SU-DHL-6 (cell line): ENCODE results near the gene GSE1.

Experiments
- H2AFZ ChIP-seq: fragments of 200-600 bp; sonication (generic); 2 replicates; pipeline ENCODE4 v1.6.1; 2014; ENCODE audit warnings: low read depth, mild to moderate bottlenecking, moderate library complexity, mixed read lengths, antibody characterized with exemption, low read length; ENCODE audit not compliant: severe bottlenecking
- H3F3A ChIP-seq: fragments of 200-600 bp; shearing (Covaris generic); 2 replicates; pipeline ENCODE4 v1.6.0; 2016; ENCODE audit warnings: antibody characterized with exemption, mild to moderate bottlenecking; ENCODE audit not compliant: insufficient read depth
- H3K27ac ChIP-seq: fragments of 200-600 bp; sonication (generic); 2 replicates; pipeline ENCODE4 v1.5.1; 2016; ENCODE audit warnings: low read depth, mild to moderate bottlenecking, low read length, moderate library complexity, mixed read lengths
- H3K27me3 ChIP-seq: fragments of 200-600 bp; sonication (generic), shearing (Covaris generic); 2 replicates; pipeline ENCODE4 v1.6.0; 2014; ENCODE audit warnings: mild to moderate bottlenecking, low read length
- H3K36me3 ChIP-seq: fragments of 200-600 bp; sonication (generic); 2 replicates; pipeline ENCODE4 v1.6.1; 2014; ENCODE audit warnings: mild to moderate bottlenecking, low read length, mixed read lengths
- H3K4me2 ChIP-seq: fragments of 300-600, 200-600 bp; shearing (Covaris generic), sonication (generic); 2 replicates; pipeline ENCODE4 v1.6.0; 2014; ENCODE audit warnings: low read length, low read depth, mild to moderate bottlenecking; ENCODE audit not compliant: poor library complexity, severe bottlenecking
- H3K4me3 ChIP-seq: fragments of 200-600 bp; sonication (generic); 2 replicates; pipeline ENCODE4 v1.5.1; 2014; ENCODE audit warnings: antibody characterized with exemption, low read length, mild to moderate bottlenecking, mixed read lengths; ENCODE audit not compliant: insufficient read depth, poor library complexity, severe bottlenecking
- H3K79me2 ChIP-seq: fragments of 200-600 bp; sonication (generic); 2 replicates; pipeline ENCODE4 v1.6.1; 2014; ENCODE audit warnings: mild to moderate bottlenecking, low read length, moderate library complexity; ENCODE audit not compliant: insufficient read depth
- H3K9ac ChIP-seq: fragments of 200-600 bp; sonication (generic); 2 replicates; pipeline ENCODE4 v1.7.0; 2014; ENCODE audit warnings: mild to moderate bottlenecking, low read length
- H3K9me2 ChIP-seq: fragments of 200-600 bp; sonication (generic); replicated peaks from 2 replicates; pipeline ENCODE4 v1.6.1; 2014; ENCODE audit warnings: low read length; ENCODE audit not compliant: insufficient read depth
- H3K9me3 ChIP-seq: fragments of 200-600 bp; sonication (generic); 2 replicates; pipeline ENCODE4 v1.6.1; 2014; ENCODE audit warnings: low read length, mixed read lengths; ENCODE audit not compliant: insufficient read depth
- H4K20me1 ChIP-seq: fragments of 200-600 bp; sonication (generic); 2 replicates; pipeline ENCODE4 v1.6.1; 2014; ENCODE audit warnings: low read depth, mild to moderate bottlenecking, antibody characterized with exemption, low read length, moderate library complexity, mixed read lengths
- EZH2phosphoT487 ChIP-seq: fragments of 200-600 bp; sonication (generic), shearing (Covaris generic); conservative IDR thresholded peaks from 2 replicates; pipeline ENCODE4 v1.6.1; 2018; ENCODE audit warnings: mild to moderate bottlenecking, antibody characterized with exemption, low read length, moderate library complexity, mixed read lengths
- TF ChIP-seq, protein P1 (sequence below): fragments of 200-600 bp; sonication (generic); IDR thresholded peaks from one replicate; pipeline ENCODE4 v1.5.1; 2017; ENCODE audit warnings: antibody characterized with exemption, mild to moderate bottlenecking, low read length, moderate library complexity; ENCODE audit not compliant: insufficient read depth, poor library complexity, severe bottlenecking

Gene GSE1

GRCh38 chr16:85638695-85639409 lies 25.7 kb downstream of the GSE1 start:
- no peaks in the 10 kb centered on the region for H3K9me2 ChIP-seq
- H3K4me2 ChIP-seq, result no peak overlapping the region
- no peaks in the 10 kb centered on the region for H3F3A ChIP-seq
- H3K36me3 ChIP-seq, result no peaks in the 10 kb centered on the region
- TF ChIP-seq EZH2phosphoT487, result no peak
- TF ChIP-seq, protein P1, sequence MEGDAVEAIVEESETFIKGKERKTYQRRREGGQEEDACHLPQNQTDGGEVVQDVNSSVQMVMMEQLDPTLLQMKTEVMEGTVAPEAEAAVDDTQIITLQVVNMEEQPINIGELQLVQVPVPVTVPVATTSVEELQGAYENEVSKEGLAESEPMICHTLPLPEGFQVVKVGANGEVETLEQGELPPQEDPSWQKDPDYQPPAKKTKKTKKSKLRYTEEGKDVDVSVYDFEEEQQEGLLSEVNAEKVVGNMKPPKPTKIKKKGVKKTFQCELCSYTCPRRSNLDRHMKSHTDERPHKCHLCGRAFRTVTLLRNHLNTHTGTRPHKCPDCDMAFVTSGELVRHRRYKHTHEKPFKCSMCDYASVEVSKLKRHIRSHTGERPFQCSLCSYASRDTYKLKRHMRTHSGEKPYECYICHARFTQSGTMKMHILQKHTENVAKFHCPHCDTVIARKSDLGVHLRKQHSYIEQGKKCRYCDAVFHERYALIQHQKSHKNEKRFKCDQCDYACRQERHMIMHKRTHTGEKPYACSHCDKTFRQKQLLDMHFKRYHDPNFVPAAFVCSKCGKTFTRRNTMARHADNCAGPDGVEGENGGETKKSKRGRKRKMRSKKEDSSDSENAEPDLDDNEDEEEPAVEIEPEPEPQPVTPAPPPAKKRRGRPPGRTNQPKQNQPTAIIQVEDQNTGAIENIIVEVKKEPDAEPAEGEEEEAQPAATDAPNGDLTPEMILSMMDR, result no peak
- no peaks in the 10 kb centered on the region for H4K20me1 ChIP-seq
- H3K9ac ChIP-seq, result no peak overlapping the region
- H3K4me3 ChIP-seq, result no peak overlapping the region
- no peak overlapping the region for H2AFZ ChIP-seq
- no peaks in the 10 kb centered on the region for H3K27me3 ChIP-seq
- H3K27ac ChIP-seq, result no peak overlapping the region
- no peaks in the 10 kb centered on the region for H3K9me3 ChIP-seq
- no peaks in the 10 kb centered on the region for H3K79me2 ChIP-seq

- Histone ChIP-seq H3K36me3 (no peaks in the 10 kb centered on the region), H4K20me1 (no peaks in the 10 kb centered on the region), H3K27me3 (no peaks in the 10 kb centered on the region), H3K79me2 (no peaks in the 10 kb centered on the region), H3K27ac (no peak overlapping the region), H2AFZ (no peak overlapping the region), H3K4me3 (no peak overlapping the region), H3K4me2 (no peak overlapping the region), H3K9me2 (no peaks in the 10 kb centered on the region), H3F3A (no peaks in the 10 kb centered on the region), H3K9ac (no peak overlapping the region), H3K9me3 (no peaks in the 10 kb centered on the region)
- no peak for TF ChIP-seq EZH2phosphoT487
- TF ChIP-seq, protein P1, result no peak
Measured at GRCh38 chr16:85639529-85640253, 26.6 kb downstream of the GSE1 start.

GRCh38 chr16:85640254-85640558 lies 27.1 kb downstream of the GSE1 start:
- H2AFZ ChIP-seq, result no peak overlapping the region
- H3F3A ChIP-seq, result no peaks in the 10 kb centered on the region
- no peaks in the 10 kb centered on the region for H3K27me3 ChIP-seq
- H3K27ac ChIP-seq, result no peak overlapping the region
- H3K9me3 ChIP-seq, result no peaks in the 10 kb centered on the region
- H3K79me2 ChIP-seq, result no peaks in the 10 kb centered on the region
- no peaks in the 10 kb centered on the region for H3K36me3 ChIP-seq
- no peak overlapping the region for H3K4me3 ChIP-seq
- no peak for TF ChIP-seq EZH2phosphoT487
- TF ChIP-seq, protein P1, result no peak
- H4K20me1 ChIP-seq, result no peaks in the 10 kb centered on the region
- no peak overlapping the region for H3K9ac ChIP-seq
- H3K9me2 ChIP-seq, result no peaks in the 10 kb centered on the region
- H3K4me2 ChIP-seq, result no peak overlapping the region
